Measurements from ENCODE around the gene CAMK1.
"Not testable (repeated sequence)": the region's sequence is repeated elsewhere in the genome, so short reads cannot be mapped to it uniquely, and the experiment has no call there.

Gene CAMK1

DNA sequence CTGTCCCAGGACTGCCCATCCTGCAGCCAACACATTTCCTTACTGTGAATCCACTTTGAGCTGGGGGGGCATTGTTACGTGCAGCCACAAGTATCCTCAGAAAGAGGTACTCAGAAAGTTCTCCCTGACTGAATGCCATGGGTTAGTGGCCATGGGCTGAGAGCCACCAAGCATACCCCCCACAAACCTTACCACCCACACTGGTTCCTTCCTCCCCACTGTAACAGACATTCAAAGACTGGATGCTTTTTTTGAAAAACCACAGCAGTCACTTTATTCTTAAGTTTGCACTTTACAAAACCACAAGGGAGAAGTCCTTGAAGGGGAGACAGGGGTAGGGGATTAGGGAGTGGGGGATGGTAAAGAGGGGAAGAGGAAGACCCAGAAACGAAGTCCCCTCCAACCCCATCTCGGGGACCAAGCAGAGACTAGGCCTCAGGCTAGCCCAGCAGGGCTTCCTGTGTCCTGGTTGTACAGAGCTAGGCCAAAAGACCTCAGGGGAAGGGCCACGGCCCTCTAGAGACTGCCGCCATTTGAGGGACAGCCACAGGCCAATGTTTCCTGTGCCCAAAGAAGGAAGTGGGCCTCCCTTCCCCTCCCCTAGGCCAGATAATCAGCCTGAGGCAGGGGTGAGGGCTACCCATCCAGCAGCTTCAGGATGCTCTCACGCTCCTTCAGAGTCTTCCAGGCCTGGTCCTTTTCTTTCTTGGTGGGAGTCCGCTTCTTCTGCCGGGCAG, 10.1 kb upstream of the CAMK1 start:
- Histone ChIP-seq H3K36me3 (ENCODE audit: control insufficient read depth, insufficient read depth, low read length) (peaks cover 9% of the 10 kb centered on the region), H3K9ac (ENCODE audit: low read depth, low read length) (no peak overlapping the region), H3K4me1 (ENCODE audit: control insufficient read depth, insufficient read depth, low read length) (no peaks in the 10 kb centered on the region), H3K4me3 (ENCODE audit: low read depth, low read length) (no peak overlapping the region), H3K27me3 (ENCODE audit: control insufficient read depth, insufficient read depth, low read length) (no peaks in the 10 kb centered on the region), H3K9me3 (ENCODE audit: control insufficient read depth, insufficient read depth, low read length) (no peaks in the 10 kb centered on the region)

DNA sequence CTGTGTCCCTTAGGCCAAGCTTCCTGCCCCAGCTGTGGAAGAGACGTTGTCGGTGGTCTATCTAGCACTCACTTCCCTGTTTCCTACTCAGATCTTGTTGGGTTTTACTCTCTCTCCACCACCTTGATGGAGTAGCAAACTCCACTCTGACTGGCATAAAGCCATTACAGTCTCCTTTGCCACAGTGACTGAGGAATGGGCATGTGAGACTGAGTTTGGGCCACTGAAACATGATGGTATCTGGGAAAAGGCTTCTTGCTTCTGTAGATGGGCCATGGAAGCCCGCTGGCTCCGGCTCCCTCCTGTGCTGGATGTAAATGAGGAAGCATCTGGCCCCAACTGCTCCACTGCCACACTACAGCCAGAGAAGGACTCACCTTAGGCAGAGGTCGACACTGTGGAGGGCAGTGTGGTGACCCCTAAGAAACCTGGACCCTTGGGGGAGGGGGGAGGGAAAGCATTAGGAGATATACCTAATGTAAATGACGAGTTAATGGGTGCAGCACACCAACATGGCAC, 9.4 kb upstream of the CAMK1 start:
- H3K9ac ChIP-seq (ENCODE audit: low read depth, low read length), result no peak overlapping the region
- peaks cover 8% of the 10 kb centered on the region for H3K36me3 ChIP-seq (ENCODE audit: control insufficient read depth, insufficient read depth, low read length)
- H3K4me1 ChIP-seq (ENCODE audit: control insufficient read depth, insufficient read depth, low read length), result no peaks in the 10 kb centered on the region
- no peaks in the 10 kb centered on the region for H3K27me3 ChIP-seq (ENCODE audit: control insufficient read depth, insufficient read depth, low read length)
- no peak overlapping the region for H3K4me3 ChIP-seq (ENCODE audit: low read depth, low read length)
- no peaks in the 10 kb centered on the region for H3K9me3 ChIP-seq (ENCODE audit: control insufficient read depth, insufficient read depth, low read length)

DNA sequence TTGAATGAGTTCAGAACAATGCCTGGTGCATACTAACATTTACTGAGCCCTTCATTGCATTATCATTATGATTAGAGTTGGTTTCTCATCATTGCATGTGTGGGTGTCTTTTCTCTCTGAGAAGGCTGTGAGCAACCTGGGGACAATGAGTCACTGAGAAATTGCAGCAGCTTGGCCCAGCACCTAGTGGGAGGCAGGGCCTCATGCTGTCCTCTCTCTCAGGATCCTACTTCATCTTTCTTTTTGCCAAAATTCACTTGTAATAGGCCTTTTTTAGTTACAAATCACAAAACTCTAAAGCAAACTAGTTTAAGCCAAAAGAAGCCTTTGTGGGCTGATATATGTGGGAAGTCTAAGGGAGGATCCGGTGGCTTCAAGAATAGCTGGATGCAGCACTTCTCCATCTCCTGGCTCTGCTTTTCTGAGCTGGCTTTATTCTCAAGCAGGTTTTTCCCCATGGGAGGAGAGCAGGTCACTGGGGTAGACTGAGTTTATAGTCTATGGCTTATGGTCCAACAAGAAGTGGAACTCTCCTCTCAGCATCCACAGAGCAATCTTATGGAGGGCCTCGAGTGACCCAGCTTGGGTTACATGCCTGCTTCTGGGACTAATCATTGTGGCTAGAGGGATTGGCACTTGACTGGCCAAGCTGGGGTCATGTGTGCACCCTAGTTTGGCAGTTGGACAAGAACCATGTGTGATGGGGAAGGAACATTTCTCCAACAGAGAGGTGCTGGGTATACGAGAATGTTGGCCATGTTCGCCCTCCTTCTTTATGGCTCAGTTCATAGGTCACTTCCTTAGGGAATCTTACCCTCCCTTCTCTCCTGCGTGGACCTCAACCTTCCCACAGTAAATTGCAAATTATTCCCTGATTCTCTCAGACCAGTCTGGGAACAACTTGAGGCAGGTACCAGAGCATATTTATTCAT, 8.7 kb upstream of the CAMK1 start:
- H3K4me1 ChIP-seq (ENCODE audit: control insufficient read depth, insufficient read depth, low read length), result no peaks in the 10 kb centered on the region
- H3K4me3 ChIP-seq (ENCODE audit: low read depth, low read length), result no peak overlapping the region
- no peaks in the 10 kb centered on the region for H3K27me3 ChIP-seq (ENCODE audit: control insufficient read depth, insufficient read depth, low read length)
- H3K9me3 ChIP-seq (ENCODE audit: control insufficient read depth, insufficient read depth, low read length), result no peaks in the 10 kb centered on the region
- H3K36me3 ChIP-seq (ENCODE audit: control insufficient read depth, insufficient read depth, low read length), result peaks cover 3% of the 10 kb centered on the region
- H3K9ac ChIP-seq (ENCODE audit: low read depth, low read length), result no peak overlapping the region

DNA sequence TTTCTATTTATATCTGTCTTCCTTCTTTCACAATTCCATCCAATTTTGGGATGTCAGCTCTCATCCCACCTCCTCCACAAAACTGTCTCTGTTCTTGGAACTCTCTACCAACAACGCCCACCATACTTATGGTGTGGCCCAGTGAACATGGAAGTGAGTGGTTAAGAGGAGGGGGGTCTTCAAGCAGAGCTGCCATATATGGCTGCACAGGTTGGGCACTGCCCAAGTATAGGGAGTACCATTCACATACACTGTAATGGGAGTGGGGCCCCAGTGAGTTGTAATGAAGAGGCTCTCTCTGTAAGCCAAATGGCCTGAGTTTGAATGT, 7.9 kb upstream of the CAMK1 start:
- Histone ChIP-seq H3K27me3 (ENCODE audit: control insufficient read depth, insufficient read depth, low read length) (no peaks in the 10 kb centered on the region), H3K9ac (ENCODE audit: low read depth, low read length) (no peak overlapping the region), H3K9me3 (ENCODE audit: control insufficient read depth, insufficient read depth, low read length) (no peaks in the 10 kb centered on the region), H3K36me3 (ENCODE audit: control insufficient read depth, insufficient read depth, low read length) (peaks cover 3% of the 10 kb centered on the region), H3K4me3 (ENCODE audit: low read depth, low read length) (no peak overlapping the region), H3K4me1 (ENCODE audit: control insufficient read depth, insufficient read depth, low read length) (no peaks in the 10 kb centered on the region)

DNA sequence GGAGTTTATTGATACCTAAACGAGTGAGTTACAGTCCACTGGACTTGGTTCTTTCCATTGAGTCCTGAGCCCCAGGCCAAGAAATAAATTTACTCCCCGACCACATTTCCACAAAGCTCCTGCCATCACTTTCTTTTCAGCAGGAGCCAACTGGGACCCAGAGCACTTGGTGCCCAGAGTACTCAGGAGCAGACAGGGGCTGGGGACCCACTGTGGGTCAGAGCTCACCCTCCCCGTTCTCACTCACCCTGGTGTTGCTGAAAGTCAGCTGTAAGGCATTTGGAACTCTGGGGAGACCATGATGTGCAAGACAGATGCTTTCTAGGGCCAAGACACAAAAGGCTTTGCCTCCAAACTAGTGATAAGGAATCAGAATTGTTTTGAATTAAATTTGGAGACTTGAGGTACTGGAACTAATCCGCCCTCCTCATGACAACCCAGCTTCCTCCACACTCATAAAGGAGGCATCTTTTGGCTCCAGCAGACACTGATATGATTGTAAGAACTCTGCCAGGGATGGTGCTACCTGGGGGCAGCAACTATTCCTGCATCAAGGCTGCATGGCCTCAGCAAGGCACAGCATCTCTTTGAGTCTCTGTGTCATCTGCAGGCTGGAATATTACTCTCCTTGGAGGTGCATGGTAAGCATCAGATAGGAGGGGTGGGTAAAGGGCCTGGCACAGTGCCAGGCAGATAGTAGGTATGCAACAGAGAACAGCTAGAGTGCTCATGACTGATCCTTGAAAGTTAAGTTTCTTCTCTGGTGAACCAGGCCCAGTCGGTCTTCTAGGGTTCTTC, 7.3 kb upstream of the CAMK1 start:
- Histone ChIP-seq H3K4me1 (ENCODE audit: control insufficient read depth, insufficient read depth, low read length) (no peaks in the 10 kb centered on the region), H3K27me3 (ENCODE audit: control insufficient read depth, insufficient read depth, low read length) (no peaks in the 10 kb centered on the region), H3K4me3 (ENCODE audit: low read depth, low read length) (no peak overlapping the region), H3K9ac (ENCODE audit: low read depth, low read length) (no peak overlapping the region), H3K9me3 (ENCODE audit: control insufficient read depth, insufficient read depth, low read length) (no peaks in the 10 kb centered on the region), H3K36me3 (ENCODE audit: control insufficient read depth, insufficient read depth, low read length) (peaks cover 3% of the 10 kb centered on the region)

DNA sequence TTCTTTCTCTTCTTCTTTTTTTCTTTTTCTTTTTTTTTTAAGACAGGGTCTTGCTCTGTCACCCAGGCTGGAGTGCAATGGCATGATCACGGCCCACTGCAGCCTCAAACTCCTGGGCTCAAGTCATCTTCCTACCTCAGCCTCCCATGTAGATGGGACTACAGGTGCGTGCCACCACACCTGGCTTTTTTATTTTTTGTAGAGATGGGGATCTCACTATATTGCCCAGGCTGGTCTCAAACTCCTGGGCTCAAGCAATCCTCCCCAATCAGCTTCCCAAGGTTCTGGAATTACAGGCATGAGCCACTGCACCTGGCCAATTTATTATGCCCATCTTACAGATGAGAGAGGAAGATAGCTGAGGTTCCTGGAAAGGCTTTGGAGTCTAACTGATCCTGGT, 1.3 kb upstream of the CAMK1 start:
- Histone ChIP-seq H3K27me3 (ENCODE audit: control insufficient read depth, insufficient read depth, low read length) (peaks cover 17% of the 10 kb centered on the region), H3K4me3 (ENCODE audit: low read depth, low read length) (peak overlapping the region; percentile 77)
- H3K9me3 ChIP-seq (ENCODE audit: control insufficient read depth, insufficient read depth, low read length); H3K4me1 ChIP-seq (ENCODE audit: control insufficient read depth, insufficient read depth, low read length); H3K9ac ChIP-seq (ENCODE audit: low read depth, low read length); H3K36me3 ChIP-seq (ENCODE audit: control insufficient read depth, insufficient read depth, low read length): not testable (repeated sequence)

DNA sequence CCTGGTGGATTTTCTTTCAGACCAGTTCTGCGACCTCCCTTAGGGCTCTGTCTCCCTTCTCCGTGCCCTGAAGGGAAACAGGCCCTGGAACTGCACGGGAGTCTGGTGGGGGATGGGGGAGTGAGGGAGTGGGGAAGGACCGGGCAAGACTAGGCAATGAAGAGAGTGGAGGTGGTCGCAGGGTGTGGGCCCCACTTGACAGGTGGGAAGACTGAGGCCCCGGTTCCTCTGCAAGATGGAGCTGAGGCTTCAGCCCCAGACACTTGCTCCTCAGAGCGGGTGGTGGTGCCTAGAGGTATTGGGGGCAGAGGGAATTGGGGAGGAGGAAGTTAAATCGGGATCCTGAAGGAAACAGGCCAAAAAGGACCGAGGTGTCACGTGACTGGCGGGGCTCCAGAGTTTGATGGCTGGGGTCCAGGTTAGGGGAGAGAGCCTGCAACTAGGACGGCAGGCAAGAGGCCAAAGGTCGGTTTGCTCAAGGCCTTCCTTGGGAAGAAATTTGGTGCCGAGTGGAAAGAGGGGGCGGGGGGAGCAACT, 597 bp upstream of the CAMK1 start:
- Histone ChIP-seq H3K27me3 (ENCODE audit: control insufficient read depth, insufficient read depth, low read length) (peaks cover 17% of the 10 kb centered on the region), H3K9ac (ENCODE audit: low read depth, low read length) (peak overlapping the region; percentile 47), H3K4me3 (ENCODE audit: low read depth, low read length) (peak overlapping the region; percentile 77), H3K4me1 (ENCODE audit: control insufficient read depth, insufficient read depth, low read length) (peaks cover 5% of the 10 kb centered on the region), H3K36me3 (ENCODE audit: control insufficient read depth, insufficient read depth, low read length) (no peaks in the 10 kb centered on the region), H3K9me3 (ENCODE audit: control insufficient read depth, insufficient read depth, low read length) (no peaks in the 10 kb centered on the region)

DNA sequence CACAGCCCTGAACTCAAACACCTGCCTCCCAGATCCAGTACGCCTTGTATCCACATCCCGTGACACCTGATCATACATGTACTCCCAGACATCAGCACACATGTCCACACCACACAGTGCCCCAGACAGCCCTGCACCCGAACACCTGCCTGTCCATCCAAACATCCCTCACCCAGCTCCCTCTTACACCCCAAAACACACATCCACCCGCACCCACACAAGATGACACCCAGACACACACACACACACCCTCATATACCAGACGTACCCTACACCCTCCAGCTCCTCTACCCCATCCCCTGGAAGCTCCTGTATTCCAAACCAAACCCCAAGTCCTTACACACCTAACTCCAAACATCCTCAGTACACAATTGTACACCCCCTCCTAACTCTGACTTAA, 735 bp downstream of the CAMK1 start:
- Histone ChIP-seq H3K9ac (ENCODE audit: low read depth, low read length) (no peak overlapping the region), H3K4me3 (ENCODE audit: low read depth, low read length) (peak overlapping the region; percentile 77), H3K9me3 (ENCODE audit: control insufficient read depth, insufficient read depth, low read length) (no peaks in the 10 kb centered on the region), H3K4me1 (ENCODE audit: control insufficient read depth, insufficient read depth, low read length) (peaks cover 5% of the 10 kb centered on the region), H3K27me3 (ENCODE audit: control insufficient read depth, insufficient read depth, low read length) (peaks cover 17% of the 10 kb centered on the region), H3K36me3 (ENCODE audit: control insufficient read depth, insufficient read depth, low read length) (no peaks in the 10 kb centered on the region)

DNA sequence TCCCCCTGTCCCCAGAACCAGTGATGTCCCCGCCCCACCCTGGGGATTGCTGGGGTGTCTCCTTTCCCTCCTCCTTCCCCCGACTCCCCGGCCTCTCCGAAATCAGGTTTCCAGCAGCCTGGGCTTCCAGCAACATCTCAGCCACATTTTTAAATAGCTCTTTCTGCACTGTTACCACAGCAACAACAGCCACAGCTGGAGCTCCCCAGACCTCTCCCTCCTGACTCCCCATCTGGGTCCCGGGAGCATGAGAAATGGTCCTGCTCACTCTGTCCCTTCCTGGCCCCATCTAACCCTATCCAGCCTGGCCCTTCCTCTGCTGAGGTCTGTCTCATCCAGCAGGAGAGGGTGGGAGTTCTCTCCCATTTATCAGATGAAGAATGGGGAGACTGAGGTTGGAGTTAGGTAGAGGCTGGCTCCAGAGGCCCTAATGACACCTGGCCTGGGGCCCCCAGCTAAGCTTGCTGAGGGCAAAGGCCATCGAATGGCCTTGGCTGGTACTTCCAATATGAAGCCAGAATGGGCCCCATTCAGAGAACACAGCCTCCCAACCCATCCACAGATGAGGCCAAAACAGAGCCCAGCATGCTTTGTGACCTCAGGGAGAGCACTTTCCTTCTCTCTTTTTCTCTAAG, 1.5 kb downstream of the CAMK1 start:
- H3K4me3 ChIP-seq (ENCODE audit: low read depth, low read length), result no peak overlapping the region
- H3K9ac ChIP-seq (ENCODE audit: low read depth, low read length), result no peak overlapping the region

DNA sequence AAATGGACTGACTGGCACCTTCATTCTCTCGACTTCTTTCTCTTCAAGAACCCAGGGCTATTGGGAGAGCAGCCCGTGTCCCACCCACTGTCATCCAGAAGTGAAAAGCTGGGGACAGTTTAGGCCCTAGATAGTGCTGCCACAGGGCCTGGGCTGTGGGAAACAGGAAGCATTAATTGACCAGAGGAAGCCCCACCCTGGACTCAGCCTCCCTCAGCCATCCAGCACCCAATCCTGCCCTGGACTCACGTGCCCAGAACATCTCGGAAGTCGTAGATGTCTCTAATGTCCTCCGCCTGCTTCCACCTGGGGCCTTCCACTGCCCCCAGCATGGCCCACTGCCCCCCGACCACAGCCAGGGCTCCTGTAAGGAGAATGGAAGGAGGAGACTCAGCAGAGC, 2.3 kb downstream of the CAMK1 start:
- Histone ChIP-seq H3K4me1 (ENCODE audit: control insufficient read depth, insufficient read depth, low read length) (peaks cover 5% of the 10 kb centered on the region), H3K27me3 (ENCODE audit: control insufficient read depth, insufficient read depth, low read length) (peaks cover 17% of the 10 kb centered on the region), H3K36me3 (ENCODE audit: control insufficient read depth, insufficient read depth, low read length) (no peaks in the 10 kb centered on the region), H3K9me3 (ENCODE audit: control insufficient read depth, insufficient read depth, low read length) (no peaks in the 10 kb centered on the region), H3K9ac (ENCODE audit: low read depth, low read length) (no peak overlapping the region), H3K4me3 (ENCODE audit: low read depth, low read length) (no peak overlapping the region)

More for the DNA sequence above, 1.5 kb downstream of the CAMK1 start:
- H3K27me3 ChIP-seq (ENCODE audit: control insufficient read depth, insufficient read depth, low read length), result peaks cover 17% of the 10 kb centered on the region
- peaks cover 5% of the 10 kb centered on the region for H3K4me1 ChIP-seq (ENCODE audit: control insufficient read depth, insufficient read depth, low read length)
- no peaks in the 10 kb centered on the region for H3K9me3 ChIP-seq (ENCODE audit: control insufficient read depth, insufficient read depth, low read length)
- H3K36me3 ChIP-seq (ENCODE audit: control insufficient read depth, insufficient read depth, low read length), result no peaks in the 10 kb centered on the region

DNA sequence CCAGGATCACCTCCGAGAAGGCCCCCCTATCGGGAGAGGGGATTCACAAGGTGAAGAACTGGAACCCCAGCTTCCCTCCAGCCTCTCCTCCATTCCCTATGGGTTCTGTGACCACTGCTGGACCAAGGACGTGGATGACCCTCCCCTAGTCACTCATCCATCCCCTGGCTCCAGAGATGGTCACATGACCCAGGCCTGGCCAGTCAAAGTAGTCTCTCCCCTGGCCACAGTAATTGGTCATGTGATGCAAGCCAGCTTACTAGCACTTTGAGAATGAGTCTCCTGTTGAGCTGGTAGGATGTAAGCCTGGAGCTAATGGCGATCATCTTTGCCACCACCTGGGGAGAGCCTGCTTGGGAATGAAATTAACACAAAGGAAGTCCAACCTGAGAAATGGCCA, 3.9 kb downstream of the CAMK1 start:
- Histone ChIP-seq H3K36me3 (ENCODE audit: control insufficient read depth, insufficient read depth, low read length) (no peaks in the 10 kb centered on the region), H3K9ac (ENCODE audit: low read depth, low read length) (no peak overlapping the region), H3K4me1 (ENCODE audit: control insufficient read depth, insufficient read depth, low read length) (peaks cover 5% of the 10 kb centered on the region), H3K4me3 (ENCODE audit: low read depth, low read length) (no peak overlapping the region), H3K9me3 (ENCODE audit: control insufficient read depth, insufficient read depth, low read length) (no peaks in the 10 kb centered on the region), H3K27me3 (ENCODE audit: control insufficient read depth, insufficient read depth, low read length) (peaks cover 11% of the 10 kb centered on the region)
